Neuronal stem cell (in vitro differentiated cells): ENCODE results near the gene ABCB9.
A peak's percentile ranks its signal among the peaks of the same experiment; 100 is the strongest.

ENCODE experiments used
- DNase-seq: peaks from one replicate; pipeline ENCODE4 v3.0.0-alpha.2; 2013; ENCODE audit warnings: low spot score
- H2AFZ ChIP-seq: one replicate; pipeline ENCODE4 v1.6.1; 2013; ENCODE audit warnings: mild to moderate bottlenecking, low read length, inconsistent platforms
- H2AK5ac ChIP-seq: 2 replicates; pipeline ENCODE4 v1.6.1; 2013; ENCODE audit warnings: low read depth, mild to moderate bottlenecking, inconsistent platforms, low read length, moderate library complexity, mixed read lengths
- H2BK120ac ChIP-seq: 2 replicates; pipeline ENCODE4 v1.6.1; 2013; ENCODE audit warnings: low read depth, mild to moderate bottlenecking, inconsistent platforms, low read length, moderate library complexity, mixed read lengths
- H2BK12ac ChIP-seq: one replicate; pipeline ENCODE4 v1.6.1; 2013; ENCODE audit warnings: low read length, inconsistent platforms
- H2BK15ac ChIP-seq: 2 replicates; pipeline ENCODE4 v1.6.1; 2013; ENCODE audit warnings: mild to moderate bottlenecking, low read length, inconsistent platforms, mixed read lengths
- H2BK5ac ChIP-seq: one replicate; pipeline ENCODE4 v1.6.1; 2013; ENCODE audit warnings: inconsistent platforms, mild to moderate bottlenecking, low read length, moderate library complexity
- H3K14ac ChIP-seq: one replicate; pipeline ENCODE4 v1.6.1; 2013; ENCODE audit warnings: low read length, inconsistent platforms
- H3K18ac ChIP-seq: 2 replicates; pipeline ENCODE4 v1.6.1; 2013; ENCODE audit warnings: low read length, inconsistent platforms
- H3K23ac ChIP-seq: 2 replicates; pipeline ENCODE4 v1.6.1; 2013; ENCODE audit warnings: low read depth, mild to moderate bottlenecking, mixed read lengths, low read length, inconsistent platforms; ENCODE audit not compliant: poor library complexity
- H3K27ac ChIP-seq: replicated peaks from 3 replicates; pipeline ENCODE4 v1.5.1; 2013; ENCODE audit warnings: low read length, inconsistent platforms
- H3K27me3 ChIP-seq, 3 experiments: 2 replicates each; pipeline ENCODE4 v1.6.1; 2013; ENCODE audit warnings: low read length in 3 of 3, mild to moderate bottlenecking in 2 of 3, inconsistent platforms in 1 of 3, low read depth in 1 of 3, mixed read lengths in 1 of 3, moderate library complexity in 1 of 3; ENCODE audit not compliant: control insufficient read depth in 3 of 3, insufficient read depth in 3 of 3
- H3K36me3 ChIP-seq, 2 donors: replicated peaks in 1 of 2; 2 replicates each; pipeline ENCODE4 v1.6.1; 2013; ENCODE audit warnings: low read length in 2 of 2; ENCODE audit not compliant: control insufficient read depth in 2 of 2, insufficient read depth in 2 of 2
- H3K4ac ChIP-seq: 2 replicates; pipeline ENCODE4 v1.6.1; 2013; ENCODE audit warnings: inconsistent platforms, mild to moderate bottlenecking, low read length, moderate library complexity
- H3K4me1 ChIP-seq, 2 donors: 1 replicate in 1 of 2; 2 replicates in 1 of 2; pipeline ENCODE4 v1.6.1; 2013; ENCODE audit warnings: low read length in 2 of 2, low read depth in 1 of 2; ENCODE audit not compliant: control insufficient read depth in 2 of 2, insufficient read depth in 1 of 2
- H3K4me2 ChIP-seq: one replicate; pipeline ENCODE4 v1.6.1; 2013; ENCODE audit warnings: mild to moderate bottlenecking, low read length, inconsistent platforms; ENCODE audit not compliant: insufficient read depth, poor library complexity, severe bottlenecking
- H3K4me3 ChIP-seq, 2 donors: 2 replicates each; pipeline ENCODE4 v1.5.1; 2013; ENCODE audit warnings: low read length in 2 of 2, mild to moderate bottlenecking in 2 of 2, inconsistent platforms in 1 of 2, moderate library complexity in 1 of 2
- H3K79me1 ChIP-seq: one replicate; pipeline ENCODE4 v1.6.1; 2013; ENCODE audit warnings: low read depth, mild to moderate bottlenecking, inconsistent platforms, low read length, moderate library complexity
- H3K9ac ChIP-seq: one replicate; pipeline ENCODE4 v1.6.1; 2013; ENCODE audit warnings: mild to moderate bottlenecking, low read depth, low read length, inconsistent platforms; ENCODE audit not compliant: poor library complexity
- H3K9me3 ChIP-seq, 2 donors: replicated peaks in 1 of 2; 2 replicates each; pipeline versions ENCODE3 to v1.6.1; 2013; ENCODE audit warnings: low read length in 2 of 2, mild to moderate bottlenecking in 2 of 2, inconsistent platforms in 1 of 2, low read depth in 1 of 2, mixed read lengths in 1 of 2, moderate library complexity in 1 of 2; ENCODE audit not compliant: control insufficient read depth in 2 of 2, insufficient read depth in 1 of 2
- H4K8ac ChIP-seq: one replicate; pipeline ENCODE4 v1.6.1; 2013; ENCODE audit warnings: low read depth, mild to moderate bottlenecking, inconsistent platforms, low read length, moderate library complexity
- H4K91ac ChIP-seq: one replicate; pipeline ENCODE4 v1.6.1; 2013; ENCODE audit warnings: low read length, low read depth, mild to moderate bottlenecking, inconsistent platforms; ENCODE audit not compliant: poor library complexity
- WGBS, 2 donors: extraction: QIAGEN DNeasy Blood & Tissue Kit; methylation state at CpG; one replicate each; pipeline ENCODE4 v1.1.7; 2013; ENCODE audit warnings: missing lambda C conversion rate in 2 of 2, mixed read lengths in 1 of 2; ENCODE audit not compliant: insufficient read length in 2 of 2, insufficient replicate concordance in 1 of 2; ENCODE audit errors: extremely low coverage in 2 of 2; 5-methylcytosine and 5-hydroxymethylcytosine counted together

Gene ABCB9

GRCh38 chr12:122996621-122997342 is 30.5 kb upstream of the ABCB9 start:
- WGBS, 2 donors = no CpG with 5 or more reads among the region's 16 CpGs
- peak overlapping the region; percentile 97 for H3K23ac ChIP-seq
- peak overlapping the region; percentile 17 for H4K8ac ChIP-seq
- H2BK15ac ChIP-seq = peak overlapping the region; percentile 33
- no peaks in the 10 kb centered on the region for H3K9me3 ChIP-seq
- H2BK120ac ChIP-seq = no peak overlapping the region
- H3K4me2 ChIP-seq = no peak overlapping the region
- H3K4me3 ChIP-seq = no peak overlapping the region
- peaks cover 0 to 6% of the 10 kb centered on the region in 2 donors for H3K36me3 ChIP-seq
- H2AFZ ChIP-seq = no peak overlapping the region
- H3K27ac ChIP-seq = no peak overlapping the region
- peak overlapping the region; percentile 4 for H3K9ac ChIP-seq
- no peaks in the 10 kb centered on the region for H3K27me3 ChIP-seq
- peak overlapping the region; percentile 38 for H3K14ac ChIP-seq
- no peak for DNase-seq
- H4K91ac ChIP-seq = no peak overlapping the region
- H3K79me1 ChIP-seq = no peaks in the 10 kb centered on the region
- H3K4me1 ChIP-seq = no peaks in the 10 kb centered on the region
- H2AK5ac ChIP-seq = peak overlapping the region; percentile 68
- peak overlapping the region; percentile 11 for H3K18ac ChIP-seq
- H2BK5ac ChIP-seq = no peak overlapping the region
- peak overlapping the region; percentile 90 for H2BK12ac ChIP-seq
- H3K4ac ChIP-seq = peak overlapping the region; percentile 23

GRCh38 chr12:122996188-122996601 is 29.9 kb upstream of the ABCB9 start:
- Histone ChIP-seq H3K9ac (peak overlapping the region; percentile 44), H3K4me1 (no peaks in the 10 kb centered on the region), H3K27me3 (no peaks in the 10 kb centered on the region), H2AK5ac (no peak overlapping the region), H4K91ac (no peak overlapping the region), H3K9me3 (no peaks in the 10 kb centered on the region), H2BK120ac (no peak overlapping the region), H3K23ac (no peak overlapping the region), H3K18ac (no peak overlapping the region), H2BK12ac (peak overlapping the region; percentile 90), H4K8ac (no peak overlapping the region), H3K4ac (no peak overlapping the region), H2BK5ac (peak overlapping the region; percentile 77), H3K27ac (no peak overlapping the region), H2AFZ (no peak overlapping the region), H2BK15ac (no peak overlapping the region), H3K4me2 (no peak overlapping the region), H3K36me3 (peaks cover 0 to 6% of the 10 kb centered on the region in 2 donors), H3K14ac (peak overlapping the region; percentile 75), H3K4me3 (no peak overlapping the region), H3K79me1 (no peaks in the 10 kb centered on the region)
- no peak for DNase-seq
- WGBS, 2 donors = no CpG with 5 or more reads among the region's 7 CpGs

- no peak overlapping the region for H3K9ac ChIP-seq
- no peak for DNase-seq
- no peak overlapping the region for H3K4me2 ChIP-seq
- no peak overlapping the region for H3K4ac ChIP-seq
- H3K4me3 ChIP-seq = no peak overlapping the region
- H2BK15ac ChIP-seq = no peak overlapping the region
- H3K27ac ChIP-seq = no peak overlapping the region
- no peaks in the 10 kb centered on the region for H3K27me3 ChIP-seq
- H2AK5ac ChIP-seq = peak overlapping the region; percentile 14
- H2BK12ac ChIP-seq = no peak overlapping the region
- H3K79me1 ChIP-seq = peaks cover 2% of the 10 kb centered on the region
- H3K18ac ChIP-seq = peak overlapping the region; percentile 18
- no peak overlapping the region for H4K8ac ChIP-seq
- no peaks in the 10 kb centered on the region for H3K9me3 ChIP-seq
- H2BK120ac ChIP-seq = no peak overlapping the region
- no peaks in the 10 kb centered on the region for H3K4me1 ChIP-seq
- H3K14ac ChIP-seq = no peak overlapping the region
- no peak overlapping the region for H4K91ac ChIP-seq
- peak overlapping the region; percentile 60 for H3K23ac ChIP-seq
- no peak overlapping the region for H2AFZ ChIP-seq
- peaks cover 0 to 6% of the 10 kb centered on the region in 2 donors for H3K36me3 ChIP-seq
- peak overlapping the region; percentile 77 for H2BK5ac ChIP-seq
- no CpG with 5 or more reads among the region's 20 CpGs for WGBS, 2 donors
These were observed 29.4 kb upstream of the ABCB9 start for GRCh38 chr12:122995503-122996187.

GRCh38 chr12:122994781-122995502 is 28.7 kb upstream of the ABCB9 start:
- H3K23ac ChIP-seq = peak overlapping the region; percentile 52
- peak overlapping the region; percentile 44 for H3K14ac ChIP-seq
- no peak overlapping the region for H4K8ac ChIP-seq
- H3K4me2 ChIP-seq = no peak overlapping the region
- H2BK120ac ChIP-seq = peak overlapping the region; percentile 92
- H3K4me1 ChIP-seq = no peaks in the 10 kb centered on the region
- no peak overlapping the region for H3K4me3 ChIP-seq
- H2BK12ac ChIP-seq = no peak overlapping the region
- H4K91ac ChIP-seq = no peak overlapping the region
- H3K36me3 ChIP-seq = peaks cover 0 to 6% of the 10 kb centered on the region in 2 donors
- H3K79me1 ChIP-seq = peaks cover 2% of the 10 kb centered on the region
- no peaks in the 10 kb centered on the region for H3K9me3 ChIP-seq
- H3K9ac ChIP-seq = no peak overlapping the region
- H3K18ac ChIP-seq = peak overlapping the region; percentile 17
- no peak overlapping the region for H3K4ac ChIP-seq
- no peak for DNase-seq
- H2BK5ac ChIP-seq = no peak overlapping the region
- H2AFZ ChIP-seq = no peak overlapping the region
- H2BK15ac ChIP-seq = no peak overlapping the region
- no peaks in the 10 kb centered on the region for H3K27me3 ChIP-seq
- H2AK5ac ChIP-seq = no peak overlapping the region
- H3K27ac ChIP-seq = no peak overlapping the region
- WGBS, 2 donors = no CpG with 5 or more reads among the region's 13 CpGs
